Skeletal muscle satellite cell (primary cell): ENCODE data around the gene CD48.
"Not testable (repeated sequence)": the region's sequence is repeated elsewhere in the genome, so short reads cannot be mapped to it uniquely, and the experiment has no call there.

Experiments
- H3K27me3 ChIP-seq: 2 replicates; pipeline ENCODE4 v1.7.0; 2013; ENCODE audit warnings: low read length; ENCODE audit not compliant: control insufficient read depth, insufficient read depth
- H3K36me3 ChIP-seq: 2 replicates; pipeline ENCODE4 v1.7.0; 2013; ENCODE audit warnings: mild to moderate bottlenecking, control low read depth, low read length; ENCODE audit not compliant: insufficient read depth
- H3K4me1 ChIP-seq: 2 replicates; pipeline ENCODE4 v1.7.0; 2013; ENCODE audit warnings: low read length; ENCODE audit not compliant: control insufficient read depth, insufficient read depth
- H3K4me2 ChIP-seq: 2 replicates; pipeline ENCODE4 v1.7.0; 2013; ENCODE audit warnings: mild to moderate bottlenecking, low read length
- H3K4me3 ChIP-seq: 2 replicates; pipeline ENCODE4 v1.7.0; 2013; ENCODE audit warnings: low read length
- H3K9ac ChIP-seq: 2 replicates; pipeline ENCODE4 v1.7.0; 2013; ENCODE audit warnings: mild to moderate bottlenecking, low read depth, low read length, moderate library complexity
- H3K9me3 ChIP-seq: replicated peaks from 2 replicates; pipeline ENCODE4 v1.7.0; 2013; ENCODE audit warnings: mild to moderate bottlenecking, control low read depth, low read length

The CD48 gene

GRCh38 chr1:160741092-160741501 lies 29.5 kb upstream of the CD48 start:
- Histone ChIP-seq H3K27me3 (no peaks in the 10 kb centered on the region), H3K9ac (no peak overlapping the region), H3K4me2 (no peak overlapping the region), H3K4me1 (no peaks in the 10 kb centered on the region), H3K9me3 (no peaks in the 10 kb centered on the region), H3K36me3 (no peaks in the 10 kb centered on the region), H3K4me3 (no peak overlapping the region)

DNA sequence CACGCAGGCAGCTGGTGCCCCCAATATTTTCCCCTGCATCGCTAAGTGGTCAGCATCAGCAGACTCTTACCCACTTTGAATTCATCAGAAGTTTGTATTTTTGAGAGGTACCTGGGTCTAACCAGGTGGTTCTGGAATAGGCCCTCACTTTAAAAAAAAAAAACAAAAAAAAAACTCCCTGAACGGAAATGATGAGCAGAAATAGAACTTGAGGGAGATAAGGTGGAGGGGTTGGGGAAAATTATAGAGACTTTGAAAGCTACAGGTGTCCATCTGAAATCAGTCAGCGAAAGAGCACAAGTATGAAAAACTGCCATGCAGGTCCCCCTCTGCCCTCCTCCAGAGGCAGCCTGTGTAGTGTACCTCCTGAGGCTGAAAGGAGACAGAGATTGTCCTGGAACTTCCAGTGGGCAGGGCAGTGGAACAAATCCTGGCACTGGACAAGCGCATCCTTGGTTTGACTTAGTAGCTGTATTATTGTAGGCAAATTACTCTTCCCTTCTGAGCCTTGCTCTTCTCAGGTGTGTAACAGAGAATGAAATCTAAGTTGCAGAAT lies 28.6 kb upstream of the CD48 start:
- no peaks in the 10 kb centered on the region for H3K4me1 ChIP-seq
- H3K36me3 ChIP-seq = no peaks in the 10 kb centered on the region
- no peak overlapping the region for H3K4me2 ChIP-seq
- no peaks in the 10 kb centered on the region for H3K27me3 ChIP-seq
- no peaks in the 10 kb centered on the region for H3K9me3 ChIP-seq
- H3K9ac ChIP-seq = no peak overlapping the region
- no peak overlapping the region for H3K4me3 ChIP-seq

DNA sequence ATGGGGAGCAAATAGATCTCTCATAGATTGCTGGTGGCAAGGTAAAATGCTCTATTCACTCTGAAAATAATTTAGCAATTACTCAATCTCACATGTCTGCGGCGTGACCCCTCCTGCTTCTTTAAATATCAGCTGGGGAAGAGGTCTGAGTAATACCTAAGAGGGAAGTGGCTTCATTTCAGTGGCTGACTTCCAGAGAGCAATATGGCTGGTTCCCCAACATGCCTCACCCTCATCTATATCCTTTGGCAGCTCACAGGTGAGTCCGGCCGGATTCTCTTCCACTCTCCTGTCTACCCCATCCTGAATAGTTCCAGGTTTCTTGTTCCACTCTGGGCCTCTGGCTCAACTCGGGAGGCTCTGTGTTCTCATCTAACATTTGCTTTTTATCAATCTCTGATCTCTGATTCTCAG lies 27.5 kb upstream of the CD48 start, which contains the start of gene SLAMF7:
SLAMF7 (plus strand) TSS at position 150 of the 414 bp plus-strand sequence; CDS start at position 205, 55 bp downstream.
- Histone ChIP-seq H3K9ac (no peak within 1 kb of the TSS), H3K27me3 (no peaks in the 10 kb centered on the region), H3K4me1 (no peaks in the 10 kb centered on the region), H3K4me2 (no peak within 1 kb of the TSS), H3K9me3 (no peaks in the 10 kb centered on the region), H3K36me3 (no peaks in the 10 kb centered on the region), H3K4me3 (no peak within 1 kb of the TSS)

- no peaks in the 10 kb centered on the region for H3K9me3 ChIP-seq
- no peak overlapping the region for H3K4me3 ChIP-seq
- H3K4me1 ChIP-seq = no peaks in the 10 kb centered on the region
- H3K9ac ChIP-seq = no peak overlapping the region
- H3K27me3 ChIP-seq = no peaks in the 10 kb centered on the region
- no peaks in the 10 kb centered on the region for H3K36me3 ChIP-seq
- H3K4me2 ChIP-seq = no peak overlapping the region
These were observed 26.6 kb upstream of the CD48 start for GRCh38 chr1:160738271-160738670.

GRCh38 chr1:160734301-160734700 lies 22.7 kb upstream of the CD48 start:
- H3K36me3 ChIP-seq = no peaks in the 10 kb centered on the region

DNA sequence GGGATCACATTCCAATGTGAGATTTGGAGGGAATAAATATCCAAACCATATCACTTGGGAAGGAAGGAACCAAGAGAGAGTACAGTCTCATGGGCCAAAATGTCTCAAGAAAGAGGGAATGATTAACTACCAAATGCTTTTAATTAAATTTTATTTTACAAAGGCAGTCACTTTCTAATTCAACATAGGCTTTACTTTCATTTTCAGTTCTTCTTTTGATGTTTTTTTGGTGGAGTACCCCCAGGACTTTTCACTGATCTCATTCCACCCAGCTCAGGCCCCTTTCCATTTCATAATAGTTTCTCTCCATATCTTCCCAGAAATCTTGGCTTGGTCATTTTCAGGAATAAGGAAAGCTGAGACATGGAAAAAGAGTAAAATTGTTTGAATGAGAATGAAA lies 22.3 kb upstream of the CD48 start:
- Histone ChIP-seq H3K4me2 (no peak overlapping the region), H3K4me1 (no peaks in the 10 kb centered on the region), H3K36me3 (no peaks in the 10 kb centered on the region), H3K4me3 (no peak overlapping the region), H3K9ac (no peak overlapping the region), H3K27me3 (no peaks in the 10 kb centered on the region), H3K9me3 (no peaks in the 10 kb centered on the region)

More at GRCh38 chr1:160734301-160734700, 22.7 kb upstream of the CD48 start:
- no peak overlapping the region for H3K4me2 ChIP-seq
- no peak overlapping the region for H3K9ac ChIP-seq
- H3K4me1 ChIP-seq = no peaks in the 10 kb centered on the region
- H3K27me3 ChIP-seq = no peaks in the 10 kb centered on the region
- H3K9me3 ChIP-seq = no peaks in the 10 kb centered on the region
- H3K4me3 ChIP-seq = no peak overlapping the region

- Histone ChIP-seq H3K9me3 (no peaks in the 10 kb centered on the region), H3K36me3 (no peaks in the 10 kb centered on the region), H3K9ac (no peak overlapping the region), H3K4me2 (no peak overlapping the region), H3K27me3 (no peaks in the 10 kb centered on the region), H3K4me1 (no peaks in the 10 kb centered on the region), H3K4me3 (no peak overlapping the region)
These were observed 20.4 kb upstream of the CD48 start for GRCh38 chr1:160731990-160732389.

DNA sequence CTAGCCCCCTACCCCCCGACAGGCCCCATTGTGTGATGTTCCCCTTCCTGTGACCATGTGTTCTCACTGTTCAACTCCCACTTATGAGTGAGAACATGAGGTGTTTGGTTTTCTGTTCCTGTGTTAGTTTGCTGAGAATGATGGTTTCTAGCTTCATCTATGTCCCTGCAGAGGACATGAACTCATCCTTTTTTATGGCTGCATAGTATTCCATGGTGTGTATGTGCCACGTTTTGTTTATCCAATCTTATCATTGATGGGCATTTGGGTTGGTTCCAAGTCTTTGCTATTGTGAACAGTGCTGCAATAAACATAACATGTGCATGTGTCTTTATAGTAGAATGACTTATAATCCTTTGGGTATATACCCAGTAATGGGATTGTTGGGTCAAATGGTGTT lies 19.9 kb upstream of the CD48 start:
- H3K4me3 ChIP-seq, H3K36me3 ChIP-seq, H3K9ac ChIP-seq, H3K27me3 ChIP-seq, H3K4me2 ChIP-seq, H3K9me3 ChIP-seq, H3K4me1 ChIP-seq: not testable (repeated sequence)

GRCh38 chr1:160727316-160727640 lies 15.7 kb upstream of the CD48 start:
- Histone ChIP-seq H3K9me3 (no peaks in the 10 kb centered on the region), H3K36me3 (no peaks in the 10 kb centered on the region), H3K4me3 (no peak overlapping the region), H3K4me2 (no peak overlapping the region), H3K9ac (no peak overlapping the region), H3K4me1 (no peaks in the 10 kb centered on the region), H3K27me3 (no peaks in the 10 kb centered on the region)

DNA sequence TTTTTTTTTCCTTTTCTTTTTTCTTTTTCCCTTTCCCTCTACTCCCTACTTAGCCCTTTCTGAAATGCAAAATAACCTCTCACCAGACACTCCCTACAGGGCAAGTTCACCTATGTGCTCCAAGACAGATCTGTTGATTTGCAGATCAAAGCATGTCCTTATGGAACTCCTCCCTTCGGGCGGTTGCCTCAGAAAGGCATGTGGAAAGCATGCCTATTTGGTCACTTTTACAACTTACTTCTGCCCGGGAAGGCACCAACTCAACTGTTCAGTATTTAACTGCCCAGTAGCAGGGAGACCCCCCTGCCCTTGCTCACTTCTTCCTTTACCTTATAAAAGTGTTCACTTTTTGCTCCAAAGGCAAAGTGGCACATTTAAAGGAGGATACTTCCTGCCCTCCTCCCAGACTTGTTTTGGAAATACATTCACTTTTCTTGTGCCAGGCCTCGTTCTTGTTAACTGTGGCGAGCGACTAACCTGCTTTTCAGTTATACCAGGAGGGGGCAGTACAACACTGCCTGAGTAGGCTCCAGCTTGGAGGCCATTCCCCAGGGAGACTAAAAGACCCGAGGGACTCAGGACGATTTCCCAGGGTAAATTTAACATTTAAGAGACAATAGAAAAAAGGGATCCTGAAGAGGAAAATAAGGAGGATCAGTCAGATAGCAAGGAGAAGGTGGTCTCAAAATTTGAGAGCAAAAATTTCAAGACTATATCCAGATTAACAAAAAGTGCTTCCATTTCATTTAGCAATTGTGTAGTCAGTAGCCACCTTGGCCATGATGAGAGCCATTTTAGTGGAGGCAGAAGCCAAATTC lies 15.1 kb upstream of the CD48 start:
- H3K27me3 ChIP-seq = no peaks in the 10 kb centered on the region
- no peaks in the 10 kb centered on the region for H3K36me3 ChIP-seq
- no peaks in the 10 kb centered on the region for H3K4me1 ChIP-seq
- no peak overlapping the region for H3K9ac ChIP-seq
- H3K4me2 ChIP-seq = no peak overlapping the region
- H3K4me3 ChIP-seq = no peak overlapping the region
- no peaks in the 10 kb centered on the region for H3K9me3 ChIP-seq

GRCh38 chr1:160726114-160726497 lies 14.5 kb upstream of the CD48 start:
- Histone ChIP-seq H3K9me3 (no peaks in the 10 kb centered on the region), H3K4me1 (no peaks in the 10 kb centered on the region), H3K4me2 (no peak overlapping the region), H3K27me3 (no peaks in the 10 kb centered on the region), H3K4me3 (no peak overlapping the region), H3K36me3 (no peaks in the 10 kb centered on the region), H3K9ac (no peak overlapping the region)
